ENCODE results near the gene PRX.
"Not testable (repeated sequence)": the region's sequence is repeated elsewhere in the genome, so short reads cannot be mapped to it uniquely, and the experiment has no call there.

PRX gene

DNA sequence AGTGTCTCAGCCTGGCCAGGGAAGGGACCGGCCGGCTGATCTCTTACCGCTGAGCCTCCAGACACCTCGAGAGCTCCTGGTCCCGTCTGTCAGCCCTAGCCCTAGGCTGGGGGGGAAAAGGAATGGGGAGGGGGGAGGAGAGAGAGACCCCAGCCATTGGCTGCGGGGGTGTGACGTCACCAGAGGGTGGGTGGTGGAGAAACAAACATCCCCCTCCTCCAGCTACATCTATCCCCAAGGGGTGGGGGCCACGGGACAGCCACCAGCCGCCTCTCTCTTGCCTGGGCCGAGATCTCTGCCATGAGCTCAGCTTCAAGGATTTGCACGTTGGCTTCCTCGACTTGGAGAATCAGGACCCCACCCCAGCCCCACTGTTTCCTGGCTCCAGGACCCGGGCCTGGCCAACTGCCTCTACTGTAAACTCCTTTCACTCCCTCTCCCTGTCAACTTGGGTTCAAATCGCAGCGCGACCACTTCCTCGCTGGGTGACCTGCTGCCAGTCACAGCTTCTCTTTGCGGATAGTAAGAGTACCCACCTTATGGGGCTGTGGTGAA lies at the start of gene PRX:
TSS of gene PRX (minus strand) at position 88 of the 555 bp plus-strand sequence. CDS start 5,446 bp downstream, outside the sequence.
- no peak for DNase-seq

GRCh38 chr19:40461669-40462221 lies 48.6 kb upstream of the PRX start:
- DNase-seq: no peak

- no peak for DNase-seq
Observed at GRCh38 chr19:40460185-40460584, 47.0 kb upstream of the PRX start.

DNA sequence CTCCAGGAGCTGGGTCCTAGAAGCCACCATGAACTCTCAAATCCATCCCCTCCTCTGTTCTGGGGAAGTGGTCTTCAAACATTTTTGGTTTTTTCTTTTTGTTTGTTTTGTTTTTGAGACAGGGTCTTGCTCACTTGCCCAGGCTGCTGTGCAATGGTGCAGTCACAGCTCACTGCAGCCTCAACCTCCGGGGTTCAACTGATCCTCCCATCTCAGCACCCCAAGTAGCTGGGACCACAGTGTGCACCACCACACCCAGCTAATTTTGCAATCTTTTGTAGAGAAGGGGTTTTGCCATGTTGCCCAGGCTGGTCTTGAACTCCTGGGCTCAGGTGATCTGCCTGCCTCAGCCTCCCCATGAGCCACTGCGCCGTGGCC lies 45.4 kb upstream of the PRX start:
- DNase-seq: no peak

GRCh38 chr19:40457953-40458596 lies 44.9 kb upstream of the PRX start:
- DNase-seq: no peak

DNA sequence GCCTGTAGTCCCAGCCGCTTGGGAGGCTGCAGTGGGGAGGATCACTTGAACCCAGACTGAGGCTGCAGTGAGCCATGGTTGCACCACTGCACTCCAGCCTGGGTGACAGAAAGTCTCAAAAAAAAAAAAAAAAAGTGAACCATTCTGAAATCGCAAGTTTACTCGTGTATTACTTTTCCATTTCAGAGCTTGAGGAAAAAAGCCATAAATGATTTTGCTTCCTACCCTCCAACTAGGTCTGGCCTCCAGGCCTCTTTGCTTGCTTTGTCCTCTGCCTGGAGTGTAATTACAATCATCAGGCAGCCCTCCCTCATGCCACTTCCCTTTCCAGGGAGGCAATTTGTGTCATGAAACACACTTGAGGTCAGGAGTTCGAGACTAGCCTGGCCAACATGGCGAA lies 43.9 kb upstream of the PRX start:
- no peak for DNase-seq

DNA sequence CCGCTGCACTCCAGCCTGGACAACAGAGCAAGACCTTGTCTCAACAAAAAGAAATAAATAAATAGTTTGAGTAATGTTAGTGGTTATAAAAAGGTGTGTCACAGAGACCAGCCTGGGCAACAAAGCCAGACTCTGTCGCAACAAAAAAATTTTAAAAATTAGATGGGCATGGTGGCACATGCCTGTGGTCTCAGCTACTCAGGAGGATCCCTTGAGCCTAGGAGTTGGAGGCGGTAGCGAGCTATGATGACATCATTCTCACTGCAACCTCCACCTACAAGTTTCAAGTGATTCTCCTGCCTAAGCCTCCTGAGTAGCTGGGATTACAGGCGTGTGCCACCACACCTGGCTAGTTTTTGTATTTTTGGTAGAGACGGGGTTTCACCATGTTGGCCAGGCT lies 40.8 kb upstream of the PRX start:
- not testable (repeated sequence) for DNase-seq

DNA sequence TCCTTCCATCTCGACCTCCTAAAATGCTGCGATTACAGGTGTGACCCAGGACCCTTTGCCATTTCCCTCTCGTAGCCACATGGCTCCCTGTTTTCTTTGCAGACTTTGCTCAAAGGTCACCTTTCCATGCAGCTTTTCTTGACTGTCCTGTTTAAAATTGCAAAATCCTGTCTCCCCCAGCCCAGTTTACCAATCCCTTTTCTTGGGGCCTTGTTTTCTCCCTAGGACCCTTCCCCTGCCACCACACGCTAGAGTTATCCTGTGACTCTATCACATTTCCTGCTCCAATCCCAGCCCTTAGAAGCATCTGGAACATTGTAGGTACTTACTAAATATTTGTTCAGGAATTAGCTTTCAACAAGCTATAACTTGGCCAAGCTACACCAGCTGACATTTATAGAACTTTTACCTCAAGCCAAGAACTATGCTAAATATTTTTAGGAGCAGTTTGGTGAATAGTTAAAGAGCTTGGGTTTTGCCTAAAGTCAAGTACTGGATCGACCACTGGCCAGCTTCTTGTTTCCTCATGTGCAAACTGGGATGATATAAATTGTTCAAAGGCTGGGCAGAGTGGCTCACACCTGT lies 40.1 kb upstream of the PRX start:
- DNase-seq: no peak

DNA sequence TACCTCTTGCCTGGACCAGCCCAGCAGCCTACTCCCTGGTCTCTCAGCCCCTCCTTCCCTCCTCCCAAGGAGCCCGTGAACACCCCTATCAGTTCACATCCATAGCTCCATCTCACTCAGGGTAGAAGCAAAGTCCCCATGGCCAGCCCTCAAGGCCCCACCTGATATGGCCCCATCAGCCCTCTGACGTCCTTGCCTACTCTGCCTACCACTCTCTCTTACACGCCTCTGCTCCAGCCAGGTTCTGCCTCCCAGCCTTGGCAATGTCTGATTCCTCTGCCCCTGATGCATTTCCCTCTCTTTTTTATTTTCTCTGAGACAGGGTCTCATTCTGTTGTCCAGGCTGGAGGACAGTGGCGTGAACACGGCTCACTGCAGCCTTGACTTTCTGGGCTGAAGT lies 38.8 kb upstream of the PRX start:
- no peak for DNase-seq

GRCh38 chr19:40450664-40451063 lies 37.5 kb upstream of the PRX start:
- no peak for DNase-seq

DNA sequence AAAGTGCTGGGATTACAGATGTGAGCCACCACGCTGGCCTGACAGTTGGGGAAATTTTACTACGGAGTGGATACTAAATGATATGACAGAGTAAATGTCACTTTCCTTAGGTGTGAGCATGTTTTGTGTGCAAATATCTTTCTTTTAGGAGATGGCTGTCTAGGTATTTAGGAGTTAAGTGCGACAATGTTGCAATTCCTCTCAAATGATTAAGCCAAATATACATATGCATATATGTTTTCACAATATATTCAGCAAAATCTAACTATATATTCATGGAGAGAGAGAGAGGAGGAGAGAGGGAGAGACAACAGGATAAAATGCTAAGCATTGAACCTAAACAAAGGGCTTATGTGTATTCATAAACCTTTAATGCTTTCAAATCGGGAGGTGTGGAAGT lies 36.3 kb upstream of the PRX start:
- DNase-seq: no peak

DNA sequence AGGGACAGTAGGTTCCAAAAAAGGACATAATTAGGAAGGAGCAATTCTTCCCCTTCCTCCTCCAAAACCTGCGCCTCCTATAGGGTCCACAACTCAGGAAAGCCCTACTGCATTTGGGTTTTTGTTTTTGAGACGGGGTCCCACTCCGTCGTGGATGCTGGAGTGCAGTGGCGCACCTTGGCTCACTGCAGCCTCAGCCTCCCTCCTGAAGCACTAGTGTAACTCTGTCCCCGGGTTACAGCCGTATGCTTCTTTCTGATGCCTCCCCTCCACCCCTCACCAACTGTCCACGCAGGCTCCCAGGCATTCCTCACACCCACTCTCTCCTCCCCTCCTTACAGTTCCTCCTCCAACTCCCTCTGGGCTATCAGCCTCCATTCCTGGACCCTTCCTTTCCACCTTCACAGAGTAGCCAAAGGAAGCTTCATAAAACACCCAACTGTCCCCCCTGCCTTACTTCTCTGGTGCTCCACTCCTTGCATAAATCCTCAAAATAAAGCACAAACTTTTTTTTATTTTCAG lies 33.1 kb upstream of the PRX start:
- DNase-seq: no peak

DNA sequence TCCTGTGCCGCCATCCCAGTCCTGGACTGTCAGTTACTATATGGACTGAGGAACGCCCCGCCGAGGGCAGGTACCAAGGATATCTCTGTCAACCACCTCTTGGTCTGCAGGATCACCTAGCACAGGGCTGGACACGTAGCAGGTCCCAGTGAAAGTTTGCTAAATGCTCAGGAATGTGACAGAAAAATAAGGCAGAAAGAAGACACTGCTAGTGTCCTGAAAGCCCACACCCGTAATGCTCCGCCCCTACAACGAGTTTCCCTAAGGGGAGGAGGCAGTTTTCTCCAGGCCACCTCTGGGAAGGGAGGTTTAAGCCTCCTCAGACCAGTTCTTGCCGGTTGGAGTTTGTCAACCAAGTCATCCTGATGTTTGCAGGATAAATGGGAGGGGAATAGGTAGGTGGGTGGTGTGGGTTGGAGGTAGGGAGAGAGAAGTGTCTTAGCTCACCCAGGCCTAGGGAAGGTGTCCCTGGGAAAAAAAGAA lies 32.6 kb upstream of the PRX start:
- no peak for DNase-seq

GRCh38 chr19:40444825-40445312 lies 31.7 kb upstream of the PRX start:
- DNase-seq: no peak

- DNase-seq: peak; percentile 96
Observed at GRCh38 chr19:40444000-40444824, 31.0 kb upstream of the PRX start, which contains the start of gene SERTAD3. Gene SERTAD3 (minus strand): TSS chr19:40444335. CDS start chr19:40442080, 2,255 bp downstream.

GRCh38 chr19:40443131-40443999 lies 30.2 kb upstream of the PRX start:
- peak; percentile 100 for DNase-seq

DNA sequence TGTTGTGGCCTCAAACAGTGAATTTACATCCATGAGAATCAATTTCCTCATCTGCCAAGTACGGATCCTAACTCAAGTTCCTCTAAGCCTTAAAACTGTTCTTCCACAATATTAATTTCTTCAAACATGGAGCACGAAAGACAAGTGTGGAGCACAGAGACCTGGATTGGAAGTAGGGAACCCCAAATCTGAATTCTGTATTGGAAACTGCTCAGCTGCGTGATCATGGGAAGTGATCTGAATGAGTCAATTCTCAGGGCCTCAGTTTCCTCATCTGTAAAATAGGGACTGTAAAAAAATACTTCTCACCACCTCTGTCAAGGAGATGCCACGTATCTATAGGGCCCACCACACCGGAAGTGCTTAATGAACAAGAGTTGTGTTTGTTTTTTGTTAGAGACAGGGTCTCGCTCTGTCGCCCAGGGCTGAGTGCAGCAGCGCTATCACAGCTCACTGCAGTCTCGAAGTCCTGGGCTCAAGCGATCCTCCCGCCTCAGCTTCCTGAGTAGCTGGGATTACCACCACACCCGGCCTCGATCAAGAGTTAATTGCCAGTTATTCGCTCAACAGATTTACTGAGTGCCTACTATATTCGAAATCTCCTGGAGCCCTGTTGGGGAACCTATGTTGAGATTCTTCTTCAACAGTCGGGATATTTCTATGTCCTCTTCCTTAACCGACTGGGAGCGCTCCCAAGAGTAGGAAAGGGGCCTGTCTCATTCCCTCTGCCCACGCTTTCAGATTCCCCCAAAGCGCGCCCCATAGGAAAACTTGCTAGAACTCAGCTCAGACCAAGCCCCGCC lies 29.4 kb upstream of the PRX start:
- no peak for DNase-seq

- no peak for DNase-seq
Observed at GRCh38 chr19:40441719-40442253, 28.6 kb upstream of the PRX start.

DNA sequence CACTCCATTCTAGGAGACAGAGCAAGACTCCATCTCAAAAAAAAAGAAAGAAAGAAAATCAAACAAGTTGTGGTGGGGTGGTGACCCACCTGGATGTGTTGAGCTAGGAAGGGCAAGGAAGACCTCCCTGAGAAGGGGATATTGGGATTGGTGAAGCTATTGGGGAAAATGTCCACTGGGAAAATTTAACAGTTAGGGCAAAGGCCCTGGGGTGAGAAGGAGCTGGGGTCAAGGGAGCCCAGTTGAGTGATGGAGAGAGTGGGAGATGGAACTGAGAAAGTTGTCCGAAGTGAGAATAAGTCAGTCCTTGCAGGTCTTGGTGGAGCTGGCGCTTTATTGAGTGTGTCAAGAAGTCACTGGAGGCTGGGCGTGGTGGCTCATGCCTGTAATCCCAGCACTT lies 25.1 kb upstream of the PRX start:
- DNase-seq: no peak

DNA sequence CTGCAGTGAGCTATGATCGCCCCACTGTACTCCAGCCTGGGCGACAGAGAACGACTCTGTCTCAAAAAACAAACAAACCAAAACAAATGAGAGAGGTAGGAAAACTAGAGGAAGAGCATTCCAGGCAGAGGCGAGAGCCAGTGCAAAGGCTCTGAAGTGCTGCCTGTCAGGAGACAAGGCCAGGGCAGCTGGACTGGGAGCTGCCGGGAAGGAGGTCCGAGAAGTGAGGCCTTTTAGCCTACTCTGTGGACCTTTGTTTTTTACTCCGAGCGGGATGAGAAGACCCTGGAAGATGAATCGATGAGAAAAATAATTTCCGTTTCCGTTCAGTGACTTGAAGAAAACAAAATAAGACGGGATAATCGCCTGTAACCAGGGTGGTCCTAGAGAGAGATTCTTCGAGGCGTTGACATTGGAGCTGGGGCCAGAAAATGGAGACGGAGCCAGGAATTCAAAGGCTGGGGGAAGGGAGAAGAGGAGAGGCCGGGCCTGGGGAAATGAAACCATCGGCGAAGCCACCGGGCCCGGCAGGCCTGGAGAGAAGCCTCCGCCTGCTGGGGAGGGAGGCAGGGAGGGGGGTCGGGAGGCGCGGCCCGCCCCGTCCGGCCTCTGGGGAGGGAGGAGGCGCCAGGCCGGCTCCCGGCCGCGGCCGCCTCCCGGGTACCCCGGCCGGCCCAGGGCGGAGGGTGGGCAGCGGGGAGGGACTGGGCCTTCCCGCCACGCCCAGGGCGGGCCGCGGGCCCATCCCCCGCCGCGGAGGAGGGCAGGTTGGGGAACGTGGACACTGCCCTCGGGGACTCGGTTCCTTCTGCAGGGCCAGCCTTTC lies 20.4 kb upstream of the PRX start:
- DNase-seq: peak; percentile 57
